HepG2 (cell line): ENCODE measurements around the gene SULT1E1. TPM values are rescaled to one million over a fixed set of nuclear protein-coding genes. Genes with fewer than 3 reads are reported as not detected.

Experiments used
- DPF2 ChIP-seq: sonication (generic); formaldehyde crosslinking; IDR thresholded peaks from 2 replicates; pipeline ENCODE4 v1.4.0; 2020; ENCODE audit warnings: mild to moderate bottlenecking, low read depth, missing genetic modification reagents, borderline replicate concordance
- FOXA3 ChIP-seq: IDR thresholded peaks from 2 replicates; pipeline ENCODE4 v1.6.1; 2016; ENCODE audit warnings: missing genetic modification reagents, missing compliant biosample characterization
- FOXM1 ChIP-seq: sonication (generic); formaldehyde crosslinking; IDR thresholded peaks from 2 replicates; pipeline ENCODE4 v1.5.0; 2020; ENCODE audit warnings: missing genetic modification reagents
- JDP2 ChIP-seq: sonication (generic); formaldehyde crosslinking; IDR thresholded peaks from 2 replicates; pipeline ENCODE4 v1.8.1; 2022; ENCODE audit warnings: missing genetic modification reagents, borderline replicate concordance
- NFYB ChIP-seq: sonication (generic); formaldehyde crosslinking; IDR thresholded peaks from 2 replicates; pipeline ENCODE4 v1.4.0; 2020; ENCODE audit warnings: missing genetic modification reagents
- PHB2 ChIP-seq: fragments of 450-650 bp; IDR thresholded peaks from 2 replicates; pipeline ENCODE4 v1.6.1; 2018; ENCODE audit not compliant: partially characterized antibody
- U2AF1 ChIP-seq: fragments of 200-400 bp; formaldehyde crosslinking; optimal IDR thresholded peaks from 2 replicates; pipeline ENCODE3; 2017; ENCODE audit warnings: mild to moderate bottlenecking, low read depth, low read length
- ZIK1 ChIP-seq: sonication (generic); formaldehyde crosslinking; IDR thresholded peaks from 2 replicates; pipeline ENCODE4 v1.5.0; 2020; ENCODE audit warnings: mild to moderate bottlenecking, low read depth, missing genetic modification reagents, borderline replicate concordance
- ZNF224 ChIP-seq: sonication (generic); formaldehyde crosslinking; IDR thresholded peaks from 2 replicates; pipeline ENCODE4 v1.5.0; 2020; ENCODE audit warnings: mild to moderate bottlenecking, missing genetic modification reagents
- ZNF329 ChIP-seq: sonication (generic); formaldehyde crosslinking; IDR thresholded peaks from 2 replicates; pipeline ENCODE4 v1.9.0; 2021; ENCODE audit warnings: low read depth, mild to moderate bottlenecking, missing genetic modification reagents
- ZNF782 ChIP-seq: sonication (generic); formaldehyde crosslinking; IDR thresholded peaks from 2 replicates; pipeline ENCODE4 v1.4.0; 2020; ENCODE audit warnings: missing genetic modification reagents, mild to moderate bottlenecking, borderline replicate concordance
- polyA plus RNA-seq, 8 experiments: library from polyadenylated mRNA; depleted of rRNA in 3 of 8; stranded (reverse) in 7 of 8; unstranded in 1 of 8; fragments of >200 nt; fragmentation: Illumina TruSeq in 4 of 8; extraction: Trizol in 4 of 8; gene quantifications; 2 replicates each; pipeline versions ENCODE4 v1.2.1 to v1.2.3, GENCODE V29; 2011 to 2016; ENCODE audit warnings: low read depth in 4 of 8, missing spikeins in 1 of 8, mixed read lengths in 1 of 8; ENCODE audit not compliant: insufficient read depth in 1 of 8
- total RNA-seq, 5 experiments: library from RNA; depleted of rRNA; stranded (reverse); fragments of >200 nt; fragmentation: Illumina TruSeq; extraction: Trizol; gene quantifications; 2 replicates each; pipeline ENCODE4 v1.2.3, GENCODE V29; 2016; ENCODE audit warnings: low read depth in 1 of 5
- TF ChIP-seq, protein P1 (sequence below): sonication (generic); formaldehyde crosslinking; IDR thresholded peaks from one replicate; pipeline ENCODE4 v1.5.1; 2020; ENCODE audit warnings: mild to moderate bottlenecking, missing genetic modification reagents; ENCODE audit errors: not compliant biosample characterization
- TF ChIP-seq, protein P2 (sequence below): sonication (generic); formaldehyde crosslinking; IDR thresholded peaks from 2 replicates; pipeline ENCODE4 v1.9.0; 2021; ENCODE audit warnings: missing genetic modification reagents, borderline replicate concordance
- TF ChIP-seq, protein P3 (sequence below): sonication (generic); formaldehyde crosslinking; IDR thresholded peaks from 2 replicates; pipeline ENCODE4 v1.4.0; 2020; ENCODE audit warnings: mild to moderate bottlenecking, missing genetic modification reagents
- TF ChIP-seq, protein P4 (sequence below): sonication (generic); formaldehyde crosslinking; IDR thresholded peaks from 2 replicates; pipeline ENCODE4 v1.8.0; 2022; ENCODE audit warnings: mild to moderate bottlenecking, missing genetic modification reagents, borderline replicate concordance

The SULT1E1 gene
- total and polyA plus RNA-seq, 2 of the 13 experiments (the other 11 are each of a cell fraction or from before 2014, with no cell fraction given) = 1.7 to 3.9 TPM

DNA sequence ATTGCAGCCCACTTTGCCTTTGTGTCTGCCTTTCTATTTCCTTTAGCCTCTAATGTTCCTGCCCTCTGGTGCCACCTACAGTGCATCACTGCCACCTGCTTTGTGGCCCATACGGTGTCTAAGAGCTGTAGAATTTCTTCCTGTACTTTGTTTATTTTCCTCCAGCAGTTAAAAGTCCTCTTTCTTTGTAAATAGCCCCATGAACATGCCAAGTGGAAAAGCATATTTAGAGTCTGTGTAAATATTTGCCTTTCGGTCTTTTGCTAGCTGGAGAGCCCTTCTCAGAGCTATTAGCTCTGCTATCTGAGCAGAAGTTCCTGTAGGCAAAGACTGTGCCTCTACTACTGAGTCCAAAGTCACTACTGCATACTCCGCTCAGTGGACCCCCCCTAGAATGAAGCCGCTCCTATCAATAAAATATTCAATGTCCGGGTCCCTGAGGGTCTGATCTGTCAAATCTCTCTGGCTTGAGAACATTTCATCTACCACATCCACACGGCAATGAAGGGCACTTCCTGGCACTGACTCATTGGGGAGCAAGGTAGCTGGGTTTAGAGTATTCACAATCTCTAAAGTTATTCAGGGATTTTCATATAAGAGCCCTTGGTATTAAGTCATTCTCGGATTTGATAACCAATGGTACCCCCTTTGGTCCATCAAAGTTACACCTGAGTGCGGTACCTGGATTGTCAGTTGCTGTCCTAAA is 36.3 kb downstream of the SULT1E1 start (continued):
- TF ChIP-seq, protein P1, sequence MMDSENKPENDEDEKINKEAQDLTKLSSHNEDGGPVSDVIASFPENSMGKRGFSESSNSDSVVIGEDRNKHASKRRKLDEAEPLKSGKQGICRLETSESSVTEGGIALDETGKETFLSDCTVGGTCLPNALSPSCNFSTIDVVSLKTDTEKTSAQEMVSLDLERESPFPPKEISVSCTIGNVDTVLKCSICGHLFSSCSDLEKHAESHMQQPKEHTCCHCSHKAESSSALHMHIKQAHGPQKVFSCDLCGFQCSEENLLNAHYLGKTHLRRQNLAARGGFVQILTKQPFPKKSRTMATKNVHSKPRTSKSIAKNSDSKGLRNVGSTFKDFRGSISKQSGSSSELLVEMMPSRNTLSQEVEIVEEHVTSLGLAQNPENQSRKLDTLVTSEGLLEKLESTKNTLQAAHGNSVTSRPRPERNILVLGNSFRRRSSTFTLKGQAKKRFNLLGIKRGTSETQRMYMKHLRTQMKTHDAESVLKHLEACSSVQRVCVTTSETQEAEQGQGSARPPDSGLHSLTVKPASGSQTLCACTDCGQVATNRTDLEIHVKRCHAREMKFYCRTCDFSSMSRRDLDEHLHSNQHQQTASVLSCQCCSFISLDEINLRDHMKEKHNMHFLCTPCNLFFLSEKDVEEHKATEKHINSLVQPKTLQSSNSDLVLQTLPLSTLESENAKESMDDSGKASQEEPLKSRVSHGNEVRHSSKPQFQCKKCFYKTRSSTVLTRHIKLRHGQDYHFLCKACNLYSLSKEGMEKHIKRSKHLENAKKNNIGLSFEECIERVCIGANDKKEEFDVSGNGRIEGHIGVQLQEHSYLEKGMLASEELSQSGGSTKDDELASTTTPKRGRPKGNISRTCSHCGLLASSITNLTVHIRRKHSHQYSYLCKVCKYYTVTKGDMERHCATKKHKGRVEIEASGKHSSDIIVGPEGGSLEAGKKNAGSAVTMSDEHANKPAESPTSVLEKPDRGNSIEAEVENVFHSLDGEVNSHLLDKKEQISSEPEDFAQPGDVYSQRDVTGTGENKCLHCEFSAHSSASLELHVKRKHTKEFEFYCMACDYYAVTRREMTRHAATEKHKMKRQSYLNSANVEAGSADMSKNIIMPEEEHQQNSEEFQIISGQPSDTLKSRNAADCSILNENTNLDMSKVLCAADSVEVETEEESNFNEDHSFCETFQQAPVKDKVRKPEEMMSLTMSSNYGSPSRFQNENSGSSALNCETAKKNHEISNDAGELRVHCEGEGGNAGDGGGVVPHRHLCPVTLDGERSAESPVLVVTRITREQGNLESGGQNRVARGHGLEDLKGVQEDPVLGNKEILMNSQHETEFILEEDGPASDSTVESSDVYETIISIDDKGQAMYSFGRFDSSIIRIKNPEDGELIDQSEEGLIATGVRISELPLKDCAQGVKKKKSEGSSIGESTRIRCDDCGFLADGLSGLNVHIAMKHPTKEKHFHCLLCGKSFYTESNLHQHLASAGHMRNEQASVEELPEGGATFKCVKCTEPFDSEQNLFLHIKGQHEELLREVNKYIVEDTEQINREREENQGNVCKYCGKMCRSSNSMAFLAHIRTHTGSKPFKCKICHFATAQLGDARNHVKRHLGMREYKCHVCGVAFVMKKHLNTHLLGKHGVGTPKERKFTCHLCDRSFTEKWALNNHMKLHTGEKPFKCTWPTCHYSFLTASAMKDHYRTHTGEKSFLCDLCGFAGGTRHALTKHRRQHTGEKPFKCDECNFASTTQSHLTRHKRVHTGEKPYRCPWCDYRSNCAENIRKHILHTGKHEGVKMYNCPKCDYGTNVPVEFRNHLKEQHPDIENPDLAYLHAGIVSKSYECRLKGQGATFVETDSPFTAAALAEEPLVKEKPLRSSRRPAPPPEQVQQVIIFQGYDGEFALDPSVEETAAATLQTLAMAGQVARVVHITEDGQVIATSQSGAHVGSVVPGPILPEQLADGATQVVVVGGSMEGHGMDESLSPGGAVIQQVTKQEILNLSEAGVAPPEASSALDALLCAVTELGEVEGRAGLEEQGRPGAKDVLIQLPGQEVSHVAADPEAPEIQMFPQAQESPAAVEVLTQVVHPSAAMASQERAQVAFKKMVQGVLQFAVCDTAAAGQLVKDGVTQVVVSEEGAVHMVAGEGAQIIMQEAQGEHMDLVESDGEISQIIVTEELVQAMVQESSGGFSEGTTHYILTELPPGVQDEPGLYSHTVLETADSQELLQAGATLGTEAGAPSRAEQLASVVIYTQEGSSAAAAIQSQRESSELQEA (CRISPR knock-in tag) = no peak
- no peak for TF ChIP-seq ZNF224 (CRISPR knock-in tag)
- TF ChIP-seq, protein P2, sequence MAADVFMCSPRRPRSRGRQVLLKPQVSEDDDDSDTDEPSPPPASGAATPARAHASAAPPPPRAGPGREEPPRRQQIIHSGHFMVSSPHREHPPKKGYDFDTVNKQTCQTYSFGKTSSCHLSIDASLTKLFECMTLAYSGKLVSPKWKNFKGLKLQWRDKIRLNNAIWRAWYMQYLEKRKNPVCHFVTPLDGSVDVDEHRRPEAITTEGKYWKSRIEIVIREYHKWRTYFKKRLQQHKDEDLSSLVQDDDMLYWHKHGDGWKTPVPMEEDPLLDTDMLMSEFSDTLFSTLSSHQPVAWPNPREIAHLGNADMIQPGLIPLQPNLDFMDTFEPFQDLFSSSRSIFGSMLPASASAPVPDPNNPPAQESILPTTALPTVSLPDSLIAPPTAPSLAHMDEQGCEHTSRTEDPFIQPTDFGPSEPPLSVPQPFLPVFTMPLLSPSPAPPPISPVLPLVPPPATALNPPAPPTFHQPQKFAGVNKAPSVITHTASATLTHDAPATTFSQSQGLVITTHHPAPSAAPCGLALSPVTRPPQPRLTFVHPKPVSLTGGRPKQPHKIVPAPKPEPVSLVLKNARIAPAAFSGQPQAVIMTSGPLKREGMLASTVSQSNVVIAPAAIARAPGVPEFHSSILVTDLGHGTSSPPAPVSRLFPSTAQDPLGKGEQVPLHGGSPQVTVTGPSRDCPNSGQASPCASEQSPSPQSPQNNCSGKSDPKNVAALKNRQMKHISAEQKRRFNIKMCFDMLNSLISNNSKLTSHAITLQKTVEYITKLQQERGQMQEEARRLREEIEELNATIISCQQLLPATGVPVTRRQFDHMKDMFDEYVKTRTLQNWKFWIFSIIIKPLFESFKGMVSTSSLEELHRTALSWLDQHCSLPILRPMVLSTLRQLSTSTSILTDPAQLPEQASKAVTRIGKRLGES (CRISPR knock-in tag) = no peak
- TF ChIP-seq ZIK1 (CRISPR knock-in tag) = no peak
- no peak for TF ChIP-seq ZNF782 (CRISPR knock-in tag)
- TF ChIP-seq FOXM1 (CRISPR knock-in tag) = no peak
- TF ChIP-seq, protein P3, sequence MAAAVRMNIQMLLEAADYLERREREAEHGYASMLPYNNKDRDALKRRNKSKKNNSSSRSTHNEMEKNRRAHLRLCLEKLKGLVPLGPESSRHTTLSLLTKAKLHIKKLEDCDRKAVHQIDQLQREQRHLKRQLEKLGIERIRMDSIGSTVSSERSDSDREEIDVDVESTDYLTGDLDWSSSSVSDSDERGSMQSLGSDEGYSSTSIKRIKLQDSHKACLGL = no peak
- no peak for TF ChIP-seq ZNF329
- no peak for TF ChIP-seq PHB2
- TF ChIP-seq FOXA3 (CRISPR knock-in tag) = peak; percentile 98
- TF ChIP-seq, protein P4, sequence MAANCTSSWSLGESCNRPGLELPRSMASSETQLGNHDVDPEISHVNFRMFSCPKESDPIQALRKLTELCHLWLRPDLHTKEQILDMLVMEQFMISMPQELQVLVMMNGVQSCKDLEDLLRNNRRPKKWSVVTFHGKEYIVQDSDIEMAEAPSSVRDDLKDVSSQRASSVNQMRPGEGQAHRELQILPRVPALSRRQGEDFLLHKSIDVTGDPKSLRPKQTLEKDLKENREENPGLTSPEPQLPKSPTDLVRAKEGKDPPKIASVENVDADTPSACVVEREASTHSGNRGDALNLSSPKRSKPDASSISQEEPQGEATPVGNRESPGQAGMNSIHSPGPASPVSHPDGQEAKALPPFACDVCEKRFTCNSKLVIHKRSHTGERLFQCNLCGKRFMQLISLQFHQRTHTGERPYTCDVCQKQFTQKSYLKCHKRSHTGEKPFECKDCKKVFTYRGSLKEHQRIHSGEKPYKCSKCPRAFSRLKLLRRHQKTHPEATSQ = peak; percentile 85; the same call in 1 of the 2 replicates
- no peak for TF ChIP-seq JDP2
- peak; percentile 39 for TF ChIP-seq U2AF1
- TF ChIP-seq NFYB (CRISPR knock-in tag) = no peak
- peak; percentile 85; the same call in 1 of the 2 replicates for TF ChIP-seq DPF2 (CRISPR knock-in tag)
